SU-DHL-6 (cell line): ENCODE data around the gene PTGR1.

Experiments
- EZH2phosphoT487 ChIP-seq: fragments of 200-600 bp; sonication (generic), shearing (Covaris generic); conservative IDR thresholded peaks from 2 replicates; pipeline ENCODE4 v1.6.1; 2018; ENCODE audit warnings: mild to moderate bottlenecking, antibody characterized with exemption, low read length, moderate library complexity, mixed read lengths
- TF ChIP-seq, protein P1 (sequence below): fragments of 200-600 bp; sonication (generic); IDR thresholded peaks from one replicate; pipeline ENCODE4 v1.5.1; 2017; ENCODE audit warnings: antibody characterized with exemption, mild to moderate bottlenecking, low read length, moderate library complexity; ENCODE audit not compliant: insufficient read depth, poor library complexity, severe bottlenecking

DNA sequence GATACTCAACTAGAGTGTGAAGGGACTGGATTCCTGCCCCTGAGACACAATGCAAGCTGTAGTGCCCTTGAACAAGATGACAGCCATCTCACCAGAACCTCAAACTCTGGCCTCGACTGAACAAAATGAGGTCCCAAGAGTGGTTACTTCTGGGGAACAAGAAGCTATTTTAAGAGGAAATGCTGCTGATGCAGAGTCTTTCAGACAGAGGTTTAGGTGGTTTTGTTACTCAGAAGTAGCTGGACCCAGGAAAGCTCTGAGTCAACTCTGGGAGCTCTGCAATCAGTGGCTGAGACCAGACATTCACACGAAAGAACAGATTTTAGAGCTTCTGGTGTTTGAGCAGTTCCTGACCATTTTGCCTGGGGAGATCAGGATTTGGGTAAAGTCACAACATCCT lies 72.1 kb downstream of the PTGR1 start:
- TF ChIP-seq, protein P1, sequence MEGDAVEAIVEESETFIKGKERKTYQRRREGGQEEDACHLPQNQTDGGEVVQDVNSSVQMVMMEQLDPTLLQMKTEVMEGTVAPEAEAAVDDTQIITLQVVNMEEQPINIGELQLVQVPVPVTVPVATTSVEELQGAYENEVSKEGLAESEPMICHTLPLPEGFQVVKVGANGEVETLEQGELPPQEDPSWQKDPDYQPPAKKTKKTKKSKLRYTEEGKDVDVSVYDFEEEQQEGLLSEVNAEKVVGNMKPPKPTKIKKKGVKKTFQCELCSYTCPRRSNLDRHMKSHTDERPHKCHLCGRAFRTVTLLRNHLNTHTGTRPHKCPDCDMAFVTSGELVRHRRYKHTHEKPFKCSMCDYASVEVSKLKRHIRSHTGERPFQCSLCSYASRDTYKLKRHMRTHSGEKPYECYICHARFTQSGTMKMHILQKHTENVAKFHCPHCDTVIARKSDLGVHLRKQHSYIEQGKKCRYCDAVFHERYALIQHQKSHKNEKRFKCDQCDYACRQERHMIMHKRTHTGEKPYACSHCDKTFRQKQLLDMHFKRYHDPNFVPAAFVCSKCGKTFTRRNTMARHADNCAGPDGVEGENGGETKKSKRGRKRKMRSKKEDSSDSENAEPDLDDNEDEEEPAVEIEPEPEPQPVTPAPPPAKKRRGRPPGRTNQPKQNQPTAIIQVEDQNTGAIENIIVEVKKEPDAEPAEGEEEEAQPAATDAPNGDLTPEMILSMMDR = no peak
- TF ChIP-seq EZH2phosphoT487 = no peak
